Cardiac muscle cell (in vitro differentiated cells and primary cell): ENCODE data around the gene ATG9B. TPM values are rescaled to one million over a fixed set of nuclear protein-coding genes. Genes with fewer than 3 reads are reported as not detected.
A peak's percentile ranks its signal among the peaks of the same experiment; 100 is the strongest.

ENCODE experiments used
- DNase-seq, 2 donors: peaks; one replicate each; pipeline versions ENCODE4 v3.0.0 to v3.0.0-alpha.2; 2010 to 2017; ENCODE audit warnings: low read depth in 1 of 2, low spot score in 1 of 2
- H3K27ac ChIP-seq: fragments of 200-600 bp; sonication (generic); 2 replicates; pipeline ENCODE4 v1.5.1; 2016
- H3K27me3 ChIP-seq: fragments of 200-600 bp; sonication (generic); 2 replicates; pipeline ENCODE4 v1.6.0; 2016; ENCODE audit warnings: control low read depth
- H3K36me3 ChIP-seq: fragments of 200-600 bp; sonication (generic); 2 replicates; pipeline ENCODE4 v1.5.1; 2016; ENCODE audit warnings: control low read depth
- H3K4me1 ChIP-seq: fragments of 200-600 bp; sonication (generic); 2 replicates; pipeline ENCODE4 v1.8.1; 2017; ENCODE audit warnings: low read depth, mild to moderate bottlenecking, mixed run types
- H3K4me3 ChIP-seq: fragments of 200-600 bp; sonication (generic); 2 replicates; pipeline ENCODE4 v1.5.1; 2016; ENCODE audit warnings: mild to moderate bottlenecking
- H3K9me3 ChIP-seq: fragments of 200-600 bp; sonication (generic); 2 replicates; pipeline ENCODE4 v1.5.1; 2017; ENCODE audit warnings: low read depth, mild to moderate bottlenecking, control low read depth
- polyA plus RNA-seq: library from polyadenylated mRNA; unstranded; fragments of >200 nt; fragmentation: Nextera tagmentation; extraction: Ambion mirVana; gene quantifications from 2 replicates; pipeline ENCODE4 v1.2.1, GENCODE V29; 2016
- total RNA-seq: library from RNA; depleted of rRNA; stranded (reverse); fragments of >200 nt; gene quantifications from 2 replicates; pipeline ENCODE4 v1.2.3, GENCODE V29; 2016
- TF ChIP-seq, protein P1 (sequence below): IDR thresholded peaks from 2 replicates; pipeline ENCODE4 v1.5.1; 2012; ENCODE audit warnings: low read depth, mild to moderate bottlenecking, low read length

Gene ATG9B
- total and polyA plus RNA-seq, 2 experiments from 2014 or later = 8.4 to 13.0 TPM

DNA sequence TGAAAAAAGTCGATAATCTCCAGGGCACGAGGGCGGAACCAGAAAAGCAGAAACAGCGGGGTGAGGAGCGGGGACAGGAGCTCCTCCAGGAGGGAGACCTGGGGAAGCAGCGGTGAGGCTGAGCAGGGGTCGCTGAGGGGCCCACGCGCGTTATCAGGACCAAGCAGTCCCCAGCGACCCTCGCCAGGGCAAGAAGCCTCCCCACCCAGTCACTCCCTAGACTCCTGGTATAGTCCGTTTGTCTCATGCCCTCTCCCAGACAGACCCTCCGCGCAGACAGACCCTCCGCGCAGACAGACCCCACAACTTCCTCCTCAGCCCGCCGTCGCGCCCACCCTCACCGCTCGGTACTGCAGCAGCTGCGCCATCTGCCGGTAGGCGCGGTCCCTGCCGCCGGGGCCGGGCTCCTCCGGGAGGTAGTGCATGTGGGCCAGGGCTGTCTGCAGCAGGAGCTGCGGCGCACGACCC is 6.3 kb downstream of the ATG9B start:
- peaks cover 10% of the 10 kb centered on the region for H3K27me3 ChIP-seq
- peak; percentile 57 to 84 for DNase-seq
- no peak overlapping the region for H3K27ac ChIP-seq
- TF ChIP-seq, protein P1, sequence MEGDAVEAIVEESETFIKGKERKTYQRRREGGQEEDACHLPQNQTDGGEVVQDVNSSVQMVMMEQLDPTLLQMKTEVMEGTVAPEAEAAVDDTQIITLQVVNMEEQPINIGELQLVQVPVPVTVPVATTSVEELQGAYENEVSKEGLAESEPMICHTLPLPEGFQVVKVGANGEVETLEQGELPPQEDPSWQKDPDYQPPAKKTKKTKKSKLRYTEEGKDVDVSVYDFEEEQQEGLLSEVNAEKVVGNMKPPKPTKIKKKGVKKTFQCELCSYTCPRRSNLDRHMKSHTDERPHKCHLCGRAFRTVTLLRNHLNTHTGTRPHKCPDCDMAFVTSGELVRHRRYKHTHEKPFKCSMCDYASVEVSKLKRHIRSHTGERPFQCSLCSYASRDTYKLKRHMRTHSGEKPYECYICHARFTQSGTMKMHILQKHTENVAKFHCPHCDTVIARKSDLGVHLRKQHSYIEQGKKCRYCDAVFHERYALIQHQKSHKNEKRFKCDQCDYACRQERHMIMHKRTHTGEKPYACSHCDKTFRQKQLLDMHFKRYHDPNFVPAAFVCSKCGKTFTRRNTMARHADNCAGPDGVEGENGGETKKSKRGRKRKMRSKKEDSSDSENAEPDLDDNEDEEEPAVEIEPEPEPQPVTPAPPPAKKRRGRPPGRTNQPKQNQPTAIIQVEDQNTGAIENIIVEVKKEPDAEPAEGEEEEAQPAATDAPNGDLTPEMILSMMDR = peak; percentile 98
- peaks cover 21% of the 10 kb centered on the region for H3K4me1 ChIP-seq
- no peaks in the 10 kb centered on the region for H3K36me3 ChIP-seq
- peak overlapping the region; percentile 17 for H3K4me3 ChIP-seq
- no peaks in the 10 kb centered on the region for H3K9me3 ChIP-seq

DNA sequence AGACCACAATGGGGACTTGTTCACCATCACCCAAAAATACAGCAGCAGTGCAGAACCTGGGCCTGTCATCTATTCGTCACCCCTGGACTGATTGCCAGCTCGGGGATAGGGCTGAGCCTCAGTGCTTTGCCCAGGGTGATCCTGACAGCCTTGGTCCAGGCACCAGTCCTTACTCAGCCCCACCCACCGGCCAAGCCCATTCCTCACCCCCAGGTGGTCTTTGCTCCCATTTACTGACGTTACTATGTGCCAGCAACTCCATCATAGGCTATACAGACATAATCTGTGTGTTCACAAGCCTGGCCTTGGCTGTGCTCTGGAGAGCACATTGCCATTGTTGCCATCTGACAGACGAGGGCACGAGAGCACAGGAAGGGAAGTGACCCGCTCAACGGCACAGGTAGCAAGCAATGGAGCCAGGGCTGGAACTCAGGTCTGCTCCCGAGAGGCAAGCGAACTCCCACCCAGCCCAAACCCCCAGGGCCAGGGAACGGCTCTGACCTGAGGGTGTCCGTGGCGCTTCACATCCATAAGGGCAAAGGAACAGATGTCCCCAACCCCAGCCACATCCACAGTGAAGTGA is 6.8 kb downstream of the ATG9B start:
- peak overlapping the region; percentile 17 for H3K4me3 ChIP-seq
- no peak overlapping the region for H3K27ac ChIP-seq
- no peaks in the 10 kb centered on the region for H3K9me3 ChIP-seq
- H3K36me3 ChIP-seq = no peaks in the 10 kb centered on the region
- DNase-seq = no peak
- H3K4me1 ChIP-seq = peaks cover 21% of the 10 kb centered on the region
- TF ChIP-seq, protein P1 = no peak
- peaks cover 10% of the 10 kb centered on the region for H3K27me3 ChIP-seq

DNA sequence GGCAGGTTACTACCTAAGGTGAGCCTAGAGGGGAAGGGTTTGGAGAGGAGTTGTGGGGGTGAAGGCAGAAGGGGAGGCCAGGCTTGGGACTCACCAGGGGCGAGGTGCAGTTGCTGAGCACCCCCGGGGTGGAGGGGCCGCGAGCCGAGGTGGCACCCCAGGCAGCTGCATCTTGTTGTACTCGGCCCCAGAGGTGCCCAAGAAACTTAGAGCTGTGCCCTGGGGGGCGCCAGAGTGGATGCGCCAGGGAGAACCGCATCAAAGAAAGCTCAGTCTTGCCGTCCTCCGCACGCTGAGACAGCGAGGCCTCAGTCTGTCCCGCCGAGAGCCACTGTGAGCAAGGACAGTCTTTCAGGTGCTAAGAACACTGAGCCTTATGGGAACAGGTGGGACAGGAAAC is 7.4 kb downstream of the ATG9B start:
- H3K27me3 ChIP-seq = peaks cover 10% of the 10 kb centered on the region
- peaks cover 21% of the 10 kb centered on the region for H3K4me1 ChIP-seq
- no peaks in the 10 kb centered on the region for H3K9me3 ChIP-seq
- TF ChIP-seq, protein P1 = no peak
- H3K27ac ChIP-seq = no peak overlapping the region
- DNase-seq = no peak
- no peaks in the 10 kb centered on the region for H3K36me3 ChIP-seq
- no peak overlapping the region for H3K4me3 ChIP-seq

DNA sequence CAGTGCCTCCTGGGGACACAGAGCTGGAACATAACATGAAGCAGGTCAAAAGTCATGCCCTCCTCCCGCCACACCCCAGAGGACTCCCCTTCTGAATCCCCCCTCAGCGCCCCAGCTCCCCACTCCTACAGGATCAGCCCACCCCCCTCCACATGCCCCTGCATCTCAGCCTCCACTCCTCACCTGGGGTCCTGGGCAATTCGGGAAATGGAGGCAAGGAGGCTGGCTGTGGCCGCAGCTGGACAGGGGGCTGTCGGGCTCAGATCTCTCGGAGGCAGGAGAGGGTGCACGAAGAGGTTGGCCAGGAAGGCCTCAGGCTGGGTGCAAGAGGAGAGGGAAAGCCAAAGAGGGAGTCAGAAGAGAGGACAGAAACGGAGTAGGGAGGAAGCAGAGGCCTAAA is 7.8 kb downstream of the ATG9B start:
- TF ChIP-seq, protein P1 = no peak
- no peak overlapping the region for H3K4me3 ChIP-seq
- peaks cover 10% of the 10 kb centered on the region for H3K27me3 ChIP-seq
- H3K27ac ChIP-seq = no peak overlapping the region
- no peaks in the 10 kb centered on the region for H3K9me3 ChIP-seq
- H3K36me3 ChIP-seq = no peaks in the 10 kb centered on the region
- peaks cover 21% of the 10 kb centered on the region for H3K4me1 ChIP-seq
- DNase-seq = no peak

DNA sequence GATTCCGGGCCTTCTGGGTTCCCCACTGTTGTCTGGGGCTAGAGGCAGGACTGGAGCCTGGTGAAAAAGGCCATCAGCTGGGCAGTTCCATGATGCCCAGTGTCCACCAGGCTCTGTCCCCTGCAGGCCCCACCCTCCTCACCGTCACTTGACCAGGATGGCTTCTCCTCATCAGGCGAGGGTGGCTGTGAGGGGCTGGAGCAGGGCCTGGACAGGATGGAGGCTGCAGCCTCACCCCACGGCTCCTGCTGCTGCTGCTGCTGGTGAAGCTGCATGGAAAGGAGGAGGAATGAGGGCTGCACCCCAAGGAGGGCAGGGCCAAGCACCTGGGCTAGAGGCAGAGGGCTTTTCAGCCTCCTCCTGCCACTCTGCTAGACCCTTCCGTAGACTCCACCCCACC is 8.3 kb downstream of the ATG9B start:
- Histone ChIP-seq H3K27ac (no peak overlapping the region), H3K4me3 (no peak overlapping the region), H3K4me1 (peaks cover 20% of the 10 kb centered on the region), H3K36me3 (no peaks in the 10 kb centered on the region), H3K27me3 (peaks cover 10% of the 10 kb centered on the region), H3K9me3 (no peaks in the 10 kb centered on the region)
- TF ChIP-seq, protein P1 = no peak
- DNase-seq = no peak
